Smooth muscle cell (in vitro differentiated cells): ENCODE measurements around the gene TYW1B. TPM values are rescaled to one million over a fixed set of nuclear protein-coding genes. Genes with fewer than 3 reads are reported as not detected.
"Not testable (repeated sequence)": the region's sequence is repeated elsewhere in the genome, so short reads cannot be mapped to it uniquely, and the experiment has no call there.

Source experiments
- DNase-seq: peaks from one replicate; lab custom pipeline; 2025; ENCODE audit not compliant: unreplicated experiment; lab: John Stamatoyannopoulos, UW
- H2AFZ ChIP-seq: fragments of 200-600 bp; sonication (generic); 2 replicates; pipeline ENCODE4 v1.6.0; 2016; ENCODE audit warnings: antibody characterized with exemption, low read depth, mild to moderate bottlenecking
- H3F3A ChIP-seq: fragments of 200-600 bp; sonication (generic); 2 replicates; pipeline ENCODE4 v1.6.0; 2017; ENCODE audit warnings: antibody characterized with exemption, low read depth
- H3K27ac ChIP-seq: fragments of 200-600 bp; sonication (generic); 2 replicates; pipeline ENCODE4 v1.5.1; 2016; ENCODE audit warnings: low read depth, mild to moderate bottlenecking
- H3K27me3 ChIP-seq: fragments of 200-600 bp; sonication (generic); 2 replicates; pipeline ENCODE4 v1.6.1; 2016; ENCODE audit warnings: low read depth, mild to moderate bottlenecking
- H3K36me3 ChIP-seq: fragments of 200-600 bp; sonication (generic); 2 replicates; pipeline ENCODE4 v1.5.1; 2016; ENCODE audit warnings: low read depth
- H3K4me1 ChIP-seq: fragments of 200-600 bp; sonication (generic); 2 replicates; pipeline ENCODE4 v1.5.1; 2016; ENCODE audit warnings: low read depth
- H3K4me2 ChIP-seq: fragments of 200-600 bp; sonication (generic); 2 replicates; pipeline ENCODE4 v1.6.0; 2016; ENCODE audit warnings: mild to moderate bottlenecking
- H3K4me3 ChIP-seq: fragments of 200-600 bp; sonication (generic); 2 replicates; pipeline ENCODE4 v1.5.1; 2016; ENCODE audit warnings: mild to moderate bottlenecking
- H3K79me2 ChIP-seq: fragments of 200-600 bp; sonication (generic); 2 replicates; pipeline ENCODE4 v1.6.0; 2016; ENCODE audit warnings: low read depth, mild to moderate bottlenecking
- H3K9ac ChIP-seq: fragments of 200-600 bp; sonication (generic); 2 replicates; pipeline ENCODE4 v1.6.0; 2016; ENCODE audit warnings: low read depth
- H3K9me3 ChIP-seq: fragments of 200-600 bp; sonication (generic); replicated peaks from 2 replicates; pipeline ENCODE4 v1.5.1; 2016; ENCODE audit warnings: low read depth
- H4K20me1 ChIP-seq: fragments of 200-600 bp; sonication (generic); 2 replicates; pipeline ENCODE4 v1.6.0; 2016; ENCODE audit warnings: low read depth
- WGBS: methylation state at CpG from one replicate; pipeline ENCODE4 v1.1.7; 2016; ENCODE audit warnings: low lambda C conversion rate; 5-methylcytosine and 5-hydroxymethylcytosine counted together
- polyA plus RNA-seq: library from polyadenylated mRNA; unstranded; fragments of >200 nt; fragmentation: Nextera tagmentation; extraction: Ambion mirVana; gene quantifications from 2 replicates; pipeline ENCODE4 v1.2.1, GENCODE V29; 2016
- total RNA-seq: library from RNA; depleted of rRNA; stranded (reverse); fragments of >200 nt; gene quantifications from 2 replicates; pipeline ENCODE4 v1.2.3, GENCODE V29; 2014
- TF ChIP-seq, protein P1 (sequence below): fragments of 200-600 bp; sonication (generic); IDR thresholded peaks from 2 replicates; pipeline ENCODE4 v1.5.1; 2017; ENCODE audit warnings: borderline replicate concordance, mild to moderate bottlenecking, antibody characterized with exemption; ENCODE audit not compliant: insufficient read depth, poor library complexity, severe bottlenecking

Gene TYW1B
- total and polyA plus RNA-seq, 2 experiments from 2014 or later: 0.40 to 0.75 TPM

- H3K9ac ChIP-seq, H3K36me3 ChIP-seq, H3K27ac ChIP-seq, H4K20me1 ChIP-seq, H3K79me2 ChIP-seq, H3K9me3 ChIP-seq, H3F3A ChIP-seq, H2AFZ ChIP-seq, H3K4me3 ChIP-seq, H3K4me1 ChIP-seq, H3K27me3 ChIP-seq, H3K4me2 ChIP-seq, DNase-seq: not testable (repeated sequence)
- 87% methylated on average over 5 of the region's 5 CpGs for WGBS
Measured at GRCh38 chr7:72554401-72554800, 273.6 kb downstream of the TYW1B start.

DNA sequence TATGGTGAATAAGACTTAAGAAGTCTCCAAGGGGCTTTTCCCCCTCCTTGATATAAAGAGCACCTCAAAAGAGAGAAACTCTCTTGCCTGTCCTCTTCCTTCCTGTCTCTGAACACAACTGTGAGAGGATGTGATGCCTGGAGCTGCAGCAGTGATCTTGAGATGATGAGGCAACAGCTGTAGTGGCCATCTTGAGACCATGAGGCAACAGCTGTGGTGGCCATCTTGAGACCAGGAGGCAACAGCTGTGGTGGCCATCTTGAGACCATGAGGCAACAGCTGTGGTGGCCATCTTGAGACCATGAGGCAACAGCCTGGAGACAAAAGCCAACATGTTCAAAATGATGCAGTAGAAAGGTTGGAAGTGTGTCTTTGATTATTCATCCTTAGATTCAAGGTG lies 277.5 kb downstream of the TYW1B start:
- DNase-seq, H3K27me3 ChIP-seq, H3K27ac ChIP-seq, H3K4me1 ChIP-seq, H3K9me3 ChIP-seq, H3K36me3 ChIP-seq, H3K79me2 ChIP-seq, H3K4me3 ChIP-seq, H3K9ac ChIP-seq, H4K20me1 ChIP-seq, H3K4me2 ChIP-seq, H2AFZ ChIP-seq, H3F3A ChIP-seq: not testable (repeated sequence)

- not testable (repeated sequence) for H3K36me3 ChIP-seq, H3K27me3 ChIP-seq, H3K9ac ChIP-seq, H4K20me1 ChIP-seq, H3K4me3 ChIP-seq, H3K4me2 ChIP-seq, H3K4me1 ChIP-seq, H3F3A ChIP-seq, H2AFZ ChIP-seq, H3K79me2 ChIP-seq, H3K9me3 ChIP-seq, H3K27ac ChIP-seq, DNase-seq
- WGBS: 42% methylated on average over 9 of the region's 9 CpGs
Measured at GRCh38 chr7:72546586-72547237, 281.3 kb downstream of the TYW1B start.

DNA sequence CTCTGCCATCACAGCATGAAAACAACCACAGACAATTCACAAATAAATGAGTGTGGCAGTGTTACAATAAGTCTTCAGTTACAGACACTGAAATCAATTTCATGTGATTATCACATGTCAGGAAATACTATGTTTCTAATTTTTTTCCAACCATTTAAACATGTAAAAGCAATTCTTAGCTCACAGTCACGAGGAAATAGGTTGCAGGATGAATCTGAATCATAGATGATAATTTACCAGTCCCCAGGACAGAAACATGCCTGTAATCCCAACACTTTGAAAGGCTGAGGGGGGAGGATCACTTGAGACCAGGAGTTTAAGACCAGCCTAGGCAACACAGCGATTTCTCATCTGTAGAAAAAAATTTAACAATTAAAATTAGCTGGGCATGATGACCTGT lies 283.5 kb downstream of the TYW1B start:
- H3K4me2 ChIP-seq, DNase-seq, H3F3A ChIP-seq, H3K79me2 ChIP-seq, H4K20me1 ChIP-seq, H2AFZ ChIP-seq, H3K27ac ChIP-seq, H3K27me3 ChIP-seq, H3K4me3 ChIP-seq, H3K9me3 ChIP-seq, H3K9ac ChIP-seq, H3K4me1 ChIP-seq, H3K36me3 ChIP-seq: not testable (repeated sequence)
- 81% methylated on average over 2 of the region's 2 CpGs for WGBS

GRCh38 chr7:72540923-72541322 lies 287.1 kb downstream of the TYW1B start:
- H3K79me2 ChIP-seq: no peaks in the 10 kb centered on the region
- no peaks in the 10 kb centered on the region for H3K9me3 ChIP-seq
- no peak overlapping the region for H3K4me2 ChIP-seq
- H3F3A ChIP-seq: no peaks in the 10 kb centered on the region
- no peak overlapping the region for H2AFZ ChIP-seq
- no peak overlapping the region for H3K4me3 ChIP-seq
- no peak for DNase-seq
- 94% methylated on average over 2 of the region's 2 CpGs for WGBS
- H3K4me1 ChIP-seq: no peaks in the 10 kb centered on the region
- H3K36me3 ChIP-seq: no peaks in the 10 kb centered on the region
- no peaks in the 10 kb centered on the region for H4K20me1 ChIP-seq
- no peaks in the 10 kb centered on the region for H3K27me3 ChIP-seq
- no peak overlapping the region for H3K27ac ChIP-seq
- no peak overlapping the region for H3K9ac ChIP-seq
- TF ChIP-seq, protein P1, sequence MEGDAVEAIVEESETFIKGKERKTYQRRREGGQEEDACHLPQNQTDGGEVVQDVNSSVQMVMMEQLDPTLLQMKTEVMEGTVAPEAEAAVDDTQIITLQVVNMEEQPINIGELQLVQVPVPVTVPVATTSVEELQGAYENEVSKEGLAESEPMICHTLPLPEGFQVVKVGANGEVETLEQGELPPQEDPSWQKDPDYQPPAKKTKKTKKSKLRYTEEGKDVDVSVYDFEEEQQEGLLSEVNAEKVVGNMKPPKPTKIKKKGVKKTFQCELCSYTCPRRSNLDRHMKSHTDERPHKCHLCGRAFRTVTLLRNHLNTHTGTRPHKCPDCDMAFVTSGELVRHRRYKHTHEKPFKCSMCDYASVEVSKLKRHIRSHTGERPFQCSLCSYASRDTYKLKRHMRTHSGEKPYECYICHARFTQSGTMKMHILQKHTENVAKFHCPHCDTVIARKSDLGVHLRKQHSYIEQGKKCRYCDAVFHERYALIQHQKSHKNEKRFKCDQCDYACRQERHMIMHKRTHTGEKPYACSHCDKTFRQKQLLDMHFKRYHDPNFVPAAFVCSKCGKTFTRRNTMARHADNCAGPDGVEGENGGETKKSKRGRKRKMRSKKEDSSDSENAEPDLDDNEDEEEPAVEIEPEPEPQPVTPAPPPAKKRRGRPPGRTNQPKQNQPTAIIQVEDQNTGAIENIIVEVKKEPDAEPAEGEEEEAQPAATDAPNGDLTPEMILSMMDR: no peak
